GM18520 (cell line): ENCODE measurements around the gene TRPC3.

Experiments
- ATAC-seq: cut with Tn5 transposase; IDR thresholded peaks from one replicate; pipeline ENCODE4 v1.9.1; 2021; ENCODE audit not compliant: unreplicated experiment

The TRPC3 gene

GRCh38 chr4:121951521-121952110, at the start of gene TRPC3:
TSS of gene TRPC3 (minus strand) at chr4:121952060. CDS start at chr4:121951680, 380 bp downstream.
- ATAC-seq: no peak

- ATAC-seq: no peak
Measured at GRCh38 chr4:122000849-122001248, 49.0 kb upstream of the TRPC3 start.

- ATAC-seq: no peak
Measured at GRCh38 chr4:121998024-121998423, 46.2 kb upstream of the TRPC3 start.

GRCh38 chr4:121995790-121996537, 44.1 kb upstream of the TRPC3 start:
- ATAC-seq: no peak

- ATAC-seq: no peak
Measured at GRCh38 chr4:121991968-121992367, 40.1 kb upstream of the TRPC3 start.

- ATAC-seq: no peak
Measured at GRCh38 chr4:121990489-121990888, 38.6 kb upstream of the TRPC3 start.

- ATAC-seq: no peak
Measured at GRCh38 chr4:121989715-121990114, 37.9 kb upstream of the TRPC3 start.

- no peak for ATAC-seq
Measured at GRCh38 chr4:121988950-121989349, 37.1 kb upstream of the TRPC3 start.

- ATAC-seq: no peak
Measured at GRCh38 chr4:121980643-121981042, 28.8 kb upstream of the TRPC3 start.

- no peak for ATAC-seq
Measured at GRCh38 chr4:121978172-121978516, 26.3 kb upstream of the TRPC3 start.

- no peak for ATAC-seq
Measured at GRCh38 chr4:121977251-121978171, 25.7 kb upstream of the TRPC3 start.

GRCh38 chr4:121975784-121976183, 23.9 kb upstream of the TRPC3 start:
- no peak for ATAC-seq

- ATAC-seq: no peak
Measured at GRCh38 chr4:121973816-121974215, 22.0 kb upstream of the TRPC3 start.

GRCh38 chr4:121968859-121969258, 17.0 kb upstream of the TRPC3 start:
- ATAC-seq: no peak

GRCh38 chr4:121964958-121965357, 13.1 kb upstream of the TRPC3 start:
- ATAC-seq: no peak

- no peak for ATAC-seq
Measured at GRCh38 chr4:121960818-121961217, 9.0 kb upstream of the TRPC3 start.

GRCh38 chr4:121958777-121959176, 6.9 kb upstream of the TRPC3 start:
- ATAC-seq: no peak

GRCh38 chr4:121957266-121957665, 5.4 kb upstream of the TRPC3 start:
- ATAC-seq: no peak

GRCh38 chr4:121953860-121954259, 2.0 kb upstream of the TRPC3 start:
- ATAC-seq: no peak

GRCh38 chr4:121952290-121952689, 430 bp upstream of the TRPC3 start:
- no peak for ATAC-seq

GRCh38 chr4:121950680-121951520, 960 bp downstream of the TRPC3 start:
- ATAC-seq: no peak
